ENCODE results near the gene FBN1.

Gene FBN1

GRCh38 chr15:48653913-48654670, 8.6 kb upstream of the FBN1 start:
- TF ChIP-seq CTCF (IDR thresholded peaks at IDR 0.05; ENCODE audit: control extremely low read depth, extremely low read depth, low read depth, missing control alignments): no peak
- no peak for DNase-seq (ENCODE audit: extremely low spot score)
- POLR2A ChIA-PET: interaction anchor here (1.0 kb wide), 1 partner anchor 9 kb away, joined by 3 read pairs; the partner anchor contains the start of gene FBN1
- CTCF ChIA-PET: interaction anchor here (1.7 kb wide), 1 partner anchor 16 kb away, joined by 5 read pairs; no protein-coding TSS in a partner anchor

GRCh38 chr15:48653216-48653615, 7.7 kb upstream of the FBN1 start:
- ChIA-PET POLR2A (interaction anchor here (1.0 kb wide), 1 partner anchor 8 kb away, joined by 3 read pairs; the partner anchor contains the start of gene FBN1), CTCF (no interaction called here)
- TF ChIP-seq CTCF (IDR thresholded peaks at IDR 0.05; ENCODE audit: control extremely low read depth, extremely low read depth, low read depth, missing control alignments): no peak
- DNase-seq (ENCODE audit: extremely low spot score): no peak

- no peak for DNase-seq (ENCODE audit: extremely low spot score)
- TF ChIP-seq CTCF (IDR thresholded peaks at IDR 0.05; ENCODE audit: control extremely low read depth, extremely low read depth, low read depth, missing control alignments): no peak
- CTCF ChIA-PET: no interaction called here
- POLR2A ChIA-PET: no interaction called here
These were observed 7.1 kb upstream of the FBN1 start for GRCh38 chr15:48652510-48653076.

- DNase-seq (ENCODE audit: extremely low spot score): no peak
- no peak for TF ChIP-seq CTCF (IDR thresholded peaks at IDR 0.05; ENCODE audit: control extremely low read depth, extremely low read depth, low read depth, missing control alignments)
- CTCF ChIA-PET: interaction anchor here (1.0 kb wide), 2 partner anchors 13 to 19 kb away, joined by 3 to 4 read pairs; no protein-coding TSS in a partner anchor
- POLR2A ChIA-PET: no interaction called here
These were observed 5.4 kb upstream of the FBN1 start for GRCh38 chr15:48650931-48651330.

GRCh38 chr15:48647962-48648361, 2.5 kb upstream of the FBN1 start:
- no peak for DNase-seq (ENCODE audit: extremely low spot score)
- POLR2A ChIA-PET: no interaction called here
- TF ChIP-seq CTCF (IDR thresholded peaks at IDR 0.05; ENCODE audit: control extremely low read depth, extremely low read depth, low read depth, missing control alignments): no peak
- CTCF ChIA-PET: no interaction called here

- no peak for DNase-seq (ENCODE audit: extremely low spot score)
- CTCF ChIA-PET: no interaction called here
- TF ChIP-seq CTCF (IDR thresholded peaks at IDR 0.05; ENCODE audit: control extremely low read depth, extremely low read depth, low read depth, missing control alignments): no peak
- POLR2A ChIA-PET: no interaction called here
These were observed 822 bp upstream of the FBN1 start for GRCh38 chr15:48646331-48646730.

Measured in GM10248 (cell line).